Calu3 (cell line): ENCODE measurements around the gene AP2S1. TPM values are rescaled to one million over a fixed set of nuclear protein-coding genes. Genes with fewer than 3 reads are reported as not detected.

Experiments used
- BruUV-seq: library from RNA; stranded (reverse); fragments of 400-500 nt; replicated peaks from 2 replicates; lab custom pipeline; 2021; lab: Mats Ljungman, UMichigan
- CTCF ChIA-PET: fragments of 300-600 bp; sonication (Branson Sonifier 250); formaldehyde crosslinking; loops from one replicate; lab custom pipeline; 2022; ENCODE audit warnings: antibody characterized with exemption; lab: Charles Lee
- DNase-seq: peaks from one replicate; pipeline ENCODE4 v3.0.0; 2022
- H3K27ac Mint-ChIP-seq: one replicate; pipeline ENCODE4 v1.8.0; 2022; ENCODE audit warnings: mixed read lengths; ENCODE audit not compliant: unreplicated experiment
- H3K27me3 Mint-ChIP-seq: one replicate; pipeline ENCODE4 v1.8.0; 2022; ENCODE audit warnings: mixed read lengths; ENCODE audit not compliant: unreplicated experiment
- H3K36me3 Mint-ChIP-seq: one replicate; pipeline ENCODE4 v1.8.0; 2022; ENCODE audit warnings: mild to moderate bottlenecking, moderate library complexity, mixed read lengths; ENCODE audit not compliant: insufficient read depth, unreplicated experiment
- H3K4me1 Mint-ChIP-seq: one replicate; pipeline ENCODE4 v1.8.0; 2022; ENCODE audit warnings: mild to moderate bottlenecking, low read depth, mixed read lengths; ENCODE audit not compliant: unreplicated experiment
- H3K4me3 Mint-ChIP-seq: one replicate; pipeline ENCODE4 v1.8.0; 2022; ENCODE audit warnings: mild to moderate bottlenecking, low read depth, moderate library complexity, mixed read lengths; ENCODE audit not compliant: unreplicated experiment
- H3K9me3 Mint-ChIP-seq: one replicate; pipeline ENCODE4 v1.8.0; 2022; ENCODE audit warnings: low read depth, mixed read lengths; ENCODE audit not compliant: unreplicated experiment
- CTCF ChIP-seq: fragments of 200-600 bp; IDR thresholded peaks from one replicate; pipeline ENCODE4 v1.8.0; 2022; ENCODE audit warnings: antibody characterized with exemption; ENCODE audit not compliant: unreplicated experiment
- intact Hi-C: fragments of 100-400 bp; cut with micrococcal nuclease; formaldehyde crosslinking; loops from one replicate; pipeline ENCODE4 v1.10.0; 2022; ENCODE audit not compliant: unreplicated experiment
- total RNA-seq: library from RNA; stranded (reverse); gene quantifications from 2 replicates; pipeline ENCODE4 v1.2.3, GENCODE V29; 2022

The AP2S1 gene
- total RNA-seq, 1 experiment from 2014 or later = 184 TPM

- BruUV-seq = no TSS peak
- Mint-ChIP-seq H3K4me3 (no peak overlapping the region), H3K9me3 (no peaks in the 10 kb centered on the region), H3K27me3 (no peaks in the 10 kb centered on the region), H3K27ac (no peak overlapping the region), H3K36me3 (peaks cover 13% of the 10 kb centered on the region), H3K4me1 (peaks cover 26% of the 10 kb centered on the region)
- intact Hi-C loops = loop anchor here (5.0 kb wide), 3 partner anchors 40 to 115 kb away; no protein-coding TSS in a partner anchor
- peak; percentile 28 for DNase-seq
- CTCF ChIA-PET = interaction anchor here (0.5 to 1.2 kb wide), 4 partner anchors 29 to 393 kb away, joined by 3 to 8 read pairs (median 3); no protein-coding TSS in a partner anchor
- TF ChIP-seq CTCF = no peak
Measured at GRCh38 chr19:46861691-46862502, 11.3 kb upstream of the AP2S1 start.

GRCh38 chr19:46860846-46861690, 10.4 kb upstream of the AP2S1 start, which contains the start of gene ARHGAP35:
Gene ARHGAP35, plus strand, starts transcription at chr19:46860997. Its CDS starts 57,679 bp downstream, at chr19:46918676.
- CTCF ChIA-PET = interaction anchor here (0.5 to 1.2 kb wide), 4 partner anchors 29 to 393 kb away, joined by 3 to 9 read pairs (median 3); no protein-coding TSS in a partner anchor
- no peak within 1 kb of the TSS for H3K4me3 Mint-ChIP-seq
- peaks cover 21% of the 10 kb centered on the region for H3K36me3 Mint-ChIP-seq
- H3K27ac Mint-ChIP-seq = peak within 1 kb of the TSS; percentile 72
- no TSS peak for BruUV-seq
- no peaks in the 10 kb centered on the region for H3K9me3 Mint-ChIP-seq
- no peak for DNase-seq
- intact Hi-C loops = loop anchor here (5.0 kb wide), 3 partner anchors 41 to 116 kb away; no protein-coding TSS in a partner anchor
- no peaks in the 10 kb centered on the region for H3K27me3 Mint-ChIP-seq
- no peak for TF ChIP-seq CTCF
- H3K4me1 Mint-ChIP-seq = peaks cover 26% of the 10 kb centered on the region

- intact Hi-C loops = loop anchor here (5.0 kb wide), 3 partner anchors 42 to 117 kb away; no protein-coding TSS in a partner anchor
- Mint-ChIP-seq H3K4me1 (peaks cover 20% of the 10 kb centered on the region), H3K27me3 (no peaks in the 10 kb centered on the region), H3K4me3 (no peak overlapping the region), H3K27ac (peak overlapping the region; percentile 72), H3K36me3 (peaks cover 24% of the 10 kb centered on the region), H3K9me3 (no peaks in the 10 kb centered on the region)
- no peak for TF ChIP-seq CTCF
- CTCF ChIA-PET = interaction anchor here (0.6 to 0.7 kb wide), 2 partner anchors 37 to 198 kb away, joined by 3 to 9 read pairs; no protein-coding TSS in a partner anchor
- peak; percentile 99 for DNase-seq
- no TSS peak for BruUV-seq
Measured at GRCh38 chr19:46860125-46860845, 9.6 kb upstream of the AP2S1 start.
